ENCODE measurements around the gene ITGAE.

- TF ChIP-seq CTCF (conservative IDR thresholded peaks at IDR 0.05 in 1 of 2, IDR thresholded peaks at IDR 0.05 in 1 of 2; ENCODE audit: extremely low read depth in 1 of 2, insufficient read depth in 1 of 2, low read depth in 1 of 2, low read length in 2 of 2) = no peak
- no peak for TF ChIP-seq EZH2 (IDR thresholded peaks at IDR 0.05; ENCODE audit: borderline replicate concordance, low read length)
Measured at GRCh38 chr17:3782751-3783150, 18.2 kb downstream of the ITGAE start.
